Fibroblast of peridontal ligament (primary cell): ENCODE results near the gene SORL1.
A peak's percentile ranks its signal among the peaks of the same experiment; 100 is the strongest.
"Not testable (repeated sequence)": the region's sequence is repeated elsewhere in the genome, so short reads cannot be mapped to it uniquely, and the experiment has no call there.

ENCODE experiments used
- DNase-seq: peaks from one replicate; pipeline ENCODE4 v3.0.0-alpha.2; 2010; ENCODE audit errors: extremely low read depth

Gene SORL1

GRCh38 chr11:121631456-121631855 is 179.3 kb downstream of the SORL1 start:
- DNase-seq, result no peak

DNA sequence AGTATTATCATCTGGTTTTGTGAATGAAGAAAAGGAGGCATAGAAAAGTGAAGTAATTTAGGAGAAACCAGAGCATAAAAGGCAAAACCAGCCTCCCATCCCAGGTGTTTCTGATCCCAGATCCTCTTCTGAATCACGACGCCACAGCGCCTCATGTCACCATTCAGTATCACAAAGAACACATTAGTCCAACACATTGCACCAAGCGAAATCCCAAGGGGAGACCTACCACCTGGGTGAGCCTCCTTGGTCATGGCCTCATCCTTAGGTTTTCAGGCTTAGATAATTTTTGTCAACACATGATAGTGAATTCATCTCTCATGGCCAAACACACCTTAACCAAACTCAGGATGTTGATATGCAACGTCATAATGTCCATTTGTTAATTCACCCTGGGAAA is 182.2 kb downstream of the SORL1 start:
- DNase-seq, result no peak

DNA sequence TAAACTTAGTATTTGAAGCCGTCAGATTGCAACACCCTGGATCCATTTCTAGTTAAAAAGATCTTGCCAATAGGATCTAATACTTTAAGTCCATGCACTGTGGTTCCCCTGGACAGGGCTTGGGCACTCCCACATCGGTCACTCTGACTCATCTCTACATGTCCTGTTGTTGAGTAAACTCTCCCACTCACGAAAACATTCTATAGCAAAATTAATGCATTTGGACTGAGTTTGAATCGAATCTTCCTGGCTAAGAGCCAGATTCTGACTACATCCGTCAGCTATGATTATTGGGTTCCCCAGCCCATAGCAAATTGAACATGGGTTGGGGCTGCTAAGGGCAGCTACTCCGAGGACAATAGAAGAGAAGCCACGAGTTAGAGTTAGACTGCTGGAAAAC is 182.8 kb downstream of the SORL1 start:
- peak; percentile 95 for DNase-seq

- DNase-seq, result peak; percentile 39
Measured at GRCh38 chr11:121636081-121636799, 184.1 kb downstream of the SORL1 start.

DNA sequence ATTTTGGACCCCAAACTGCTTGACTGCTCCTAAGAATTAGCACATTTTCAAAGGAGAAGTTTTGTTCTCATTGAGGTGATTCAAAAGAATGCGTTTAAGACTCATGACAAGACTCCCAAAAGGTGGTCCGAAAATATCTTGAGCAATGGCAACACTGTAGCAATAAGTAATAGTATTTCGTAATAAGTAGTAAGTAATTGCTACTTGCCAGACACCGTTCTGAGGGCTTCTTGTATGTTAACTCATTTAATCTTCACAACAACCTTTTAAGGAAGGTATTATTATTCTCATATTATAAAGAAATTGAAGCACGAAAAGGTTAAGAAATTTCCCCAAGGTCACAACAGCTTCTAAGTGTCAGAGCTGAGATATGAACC is 184.7 kb downstream of the SORL1 start:
- DNase-seq, result no peak

DNA sequence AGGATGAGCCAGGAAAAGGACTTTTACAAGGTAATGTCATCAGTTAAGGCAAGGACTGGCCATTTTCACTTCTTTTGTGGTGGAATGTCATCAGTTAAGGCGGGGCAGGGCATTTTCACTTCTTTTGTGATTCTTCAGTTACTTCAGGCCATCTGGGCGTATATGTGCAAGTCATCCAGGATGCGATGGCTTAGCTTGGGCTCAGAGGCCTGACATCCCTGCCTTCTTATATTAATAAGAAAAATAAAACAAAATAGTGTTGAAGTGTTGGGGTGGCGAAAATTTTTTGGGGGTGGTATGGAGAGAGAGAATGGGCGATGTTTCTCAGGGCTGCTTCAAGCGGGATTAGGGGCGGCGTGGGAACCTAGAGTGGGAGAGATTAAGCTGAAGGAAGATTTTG is 185.5 kb downstream of the SORL1 start:
- DNase-seq, result not testable (repeated sequence)

- no peak for DNase-seq
Measured at GRCh38 chr11:121643479-121644186, 191.5 kb downstream of the SORL1 start.

DNA sequence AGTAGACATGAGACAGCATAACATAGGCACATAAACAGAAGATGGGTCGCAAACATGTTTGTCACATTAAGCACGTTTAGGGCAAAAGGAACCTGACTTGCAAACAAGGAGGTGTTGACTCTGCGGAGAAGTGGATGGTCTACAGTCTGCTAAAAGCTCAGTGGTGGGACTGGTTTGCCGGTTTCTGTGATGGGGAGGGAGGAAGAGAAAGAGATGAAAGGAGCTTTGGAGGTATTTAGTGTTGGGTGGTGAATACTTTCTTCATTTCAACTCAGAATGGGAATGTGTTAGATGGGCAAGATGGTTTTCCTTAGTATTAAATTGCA is 192.0 kb downstream of the SORL1 start:
- no peak for DNase-seq

DNA sequence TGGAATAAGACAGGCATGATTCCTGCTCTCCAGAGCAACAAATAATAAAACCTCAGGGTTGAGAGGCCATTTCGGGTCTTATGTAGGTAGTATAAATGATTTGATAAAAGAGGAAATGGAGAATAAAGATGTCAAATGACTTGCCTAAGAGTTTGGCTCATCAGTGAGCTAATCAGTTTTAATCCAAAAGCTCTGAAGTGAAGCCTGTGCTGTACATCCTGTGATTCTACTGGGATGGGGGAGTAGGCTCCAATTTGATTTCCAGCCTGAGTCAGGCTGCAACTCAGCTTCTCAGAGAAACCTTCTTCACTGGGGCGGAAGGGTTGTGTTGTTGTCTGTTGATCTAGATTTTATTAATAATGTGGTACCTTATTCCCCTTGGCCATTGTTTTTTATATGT is 192.9 kb downstream of the SORL1 start:
- DNase-seq, result no peak

GRCh38 chr11:121645596-121645995 is 193.5 kb downstream of the SORL1 start:
- no peak for DNase-seq

- no peak for DNase-seq
Measured at GRCh38 chr11:121648306-121648705, 196.2 kb downstream of the SORL1 start.

DNA sequence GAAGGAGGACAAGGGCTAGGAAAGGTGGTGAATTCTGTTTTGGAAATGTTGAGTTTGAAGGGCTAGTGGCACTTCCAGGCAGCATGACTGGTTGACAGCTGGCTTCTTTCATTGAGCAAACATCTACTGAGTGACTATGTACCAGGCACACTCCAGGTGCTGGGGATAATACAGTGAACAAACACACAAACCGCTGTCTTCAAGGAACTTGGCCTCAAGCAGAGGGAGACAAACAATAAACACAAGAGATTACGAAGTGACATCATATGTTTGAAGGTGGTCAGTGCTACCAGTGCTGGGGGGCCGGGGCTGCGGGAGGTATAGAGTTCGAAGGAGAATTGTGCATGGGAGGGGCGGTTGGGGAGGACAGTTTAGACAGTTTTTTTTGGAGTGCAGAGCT is 197.7 kb downstream of the SORL1 start:
- no peak for DNase-seq

DNA sequence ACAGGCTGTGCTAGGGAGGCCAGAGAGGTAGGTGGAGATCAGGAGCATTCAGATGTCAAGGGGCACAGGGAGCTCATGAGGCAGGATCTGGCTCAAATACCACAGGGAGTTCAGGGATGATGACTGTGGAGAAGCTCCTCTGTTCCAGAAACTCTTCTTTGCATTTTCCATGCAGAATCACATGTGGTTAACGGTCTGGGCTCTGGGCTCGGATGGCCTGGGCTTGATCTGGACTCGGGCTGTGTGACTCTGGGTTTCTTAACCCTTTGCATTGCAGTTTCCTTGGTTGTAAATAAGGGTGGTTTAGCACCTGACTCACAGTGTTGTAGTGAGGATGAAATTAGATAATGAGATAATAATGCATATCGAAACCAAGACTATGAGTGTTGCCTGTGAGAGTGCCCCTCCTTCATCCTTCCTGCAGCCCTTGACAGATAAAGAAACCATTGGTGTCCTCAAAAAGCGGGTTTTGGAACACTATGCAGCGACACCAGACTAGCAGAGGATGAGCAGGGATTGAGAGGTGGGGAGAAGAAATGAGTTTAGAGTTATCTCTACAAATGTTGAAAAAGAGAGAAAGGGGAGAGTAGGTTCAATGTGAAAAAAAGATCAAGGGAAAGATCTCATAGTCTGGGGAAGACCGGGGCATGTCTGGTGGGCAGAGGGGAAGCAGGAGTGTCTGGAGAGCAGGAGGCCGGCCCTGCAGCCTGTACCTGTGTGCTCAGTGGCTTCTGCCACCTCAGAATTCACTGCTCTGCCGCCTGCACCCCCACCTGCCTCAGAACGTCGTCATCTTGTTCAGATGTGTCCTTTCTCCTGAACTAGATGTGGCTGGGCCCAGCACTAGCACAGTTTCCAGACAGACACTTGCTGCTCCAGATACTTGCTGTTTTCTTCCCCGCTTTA is 198.5 kb downstream of the SORL1 start:
- no peak for DNase-seq

- no peak for DNase-seq
Measured at GRCh38 chr11:121651257-121651605, 199.1 kb downstream of the SORL1 start.

- DNase-seq, result no peak
Measured at GRCh38 chr11:121652971-121653370, 200.9 kb downstream of the SORL1 start.

GRCh38 chr11:121654259-121654842 is 202.2 kb downstream of the SORL1 start:
- DNase-seq, result no peak

DNA sequence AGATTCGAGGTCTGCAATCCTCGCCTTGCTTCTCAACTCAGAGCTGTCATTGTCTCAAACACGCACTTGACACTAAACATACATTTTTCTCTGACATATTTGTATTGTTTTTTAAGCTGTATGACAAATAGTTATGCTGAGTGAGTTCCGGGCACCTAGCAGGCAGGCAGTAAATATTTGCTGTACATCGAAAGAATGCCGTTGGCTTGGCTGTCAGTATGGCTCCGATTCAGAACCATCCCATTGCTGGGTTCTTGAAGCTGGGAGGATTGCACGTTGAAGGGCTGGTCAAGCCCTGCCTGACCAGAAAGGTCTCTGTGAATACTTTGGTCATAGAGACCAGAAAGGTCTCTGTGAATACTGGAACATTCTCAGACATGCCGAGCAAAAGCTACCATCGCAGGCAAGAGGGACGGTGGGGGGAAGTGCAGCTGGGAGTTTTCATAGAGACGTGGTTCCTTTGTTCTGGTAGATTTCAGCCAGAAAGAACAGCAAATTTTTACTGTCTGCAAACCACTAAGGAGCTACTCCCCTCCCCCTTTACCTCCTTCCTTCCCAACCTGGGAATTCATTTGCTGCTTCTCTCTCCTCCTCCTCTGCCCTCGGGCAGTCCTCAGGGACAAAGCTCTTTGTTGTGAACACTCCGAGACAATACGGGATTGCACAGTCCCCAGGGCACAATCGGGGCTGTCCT is 202.9 kb downstream of the SORL1 start:
- no peak for DNase-seq

- DNase-seq, result peak; percentile 99
Measured at GRCh38 chr11:121655537-121656327, 203.6 kb downstream of the SORL1 start.

GRCh38 chr11:121656328-121657090 is 204.4 kb downstream of the SORL1 start:
- no peak for DNase-seq

GRCh38 chr11:121657146-121657545 is 205.0 kb downstream of the SORL1 start:
- DNase-seq, result no peak
